Activated CD8-positive, alpha-beta memory T cell treated with anti-CD3 and anti-CD28 coated beads, Interleukin-2, amount 10 ng/mL, durations not matched to agents 7 days and 5 days (primary cell): ENCODE results near the gene IL27RA. TPM values are rescaled to one million over a fixed set of nuclear protein-coding genes. Genes with fewer than 3 reads are reported as not detected.

Source experiments
- ATAC-seq: fragments of 150-1000 bp; cut with Tn5 transposase; one replicate; pipeline ENCODE4 v1.10.0; 2021; ENCODE audit warnings: moderate library complexity
- CTCF ChIA-PET: fragments of 350-600 bp; sonication (Branson Sonifier 250); formaldehyde crosslinking; loops from one replicate; lab custom pipeline; 2021; ENCODE audit warnings: antibody characterized with exemption; lab: Charles Lee
- DNase-seq: peaks from one replicate; pipeline ENCODE4 v3.0.0-alpha.2; 2020
- H3K27ac Mint-ChIP-seq: one replicate; pipeline ENCODE4 v1.8.0; 2021; ENCODE audit warnings: mild to moderate bottlenecking, mixed read lengths
- H3K27me3 Mint-ChIP-seq: one replicate; pipeline ENCODE4 v1.8.0; 2021; ENCODE audit warnings: mixed read lengths
- H3K36me3 Mint-ChIP-seq: one replicate; pipeline ENCODE4 v1.8.0; 2021; ENCODE audit warnings: mild to moderate bottlenecking, mixed read lengths
- H3K4me1 Mint-ChIP-seq: one replicate; pipeline ENCODE4 v1.8.0; 2021; ENCODE audit warnings: mixed read lengths
- H3K4me3 Mint-ChIP-seq: one replicate; pipeline ENCODE4 v1.8.0; 2021; ENCODE audit warnings: mild to moderate bottlenecking, moderate library complexity, mixed read lengths
- H3K9me3 Mint-ChIP-seq: one replicate; pipeline ENCODE4 v1.8.0; 2022; ENCODE audit warnings: low read depth, mixed read lengths
- total RNA-seq, 2 experiments: library from RNA; stranded (reverse); gene quantifications; one replicate each; pipeline ENCODE4 v1.2.3, GENCODE V29; 2021

IL27RA gene
- total RNA-seq, 2 experiments from 2014 or later = 29.7 to 60.3 TPM

- peaks cover 12% of the 10 kb centered on the region for H3K4me1 Mint-ChIP-seq
- H3K36me3 Mint-ChIP-seq = no peaks in the 10 kb centered on the region
- peak; percentile 66 for DNase-seq
- H3K9me3 Mint-ChIP-seq = no peaks in the 10 kb centered on the region
- no peak for ATAC-seq
- peaks cover 45% of the 10 kb centered on the region for H3K27me3 Mint-ChIP-seq
- CTCF ChIA-PET = interaction anchor here (0.7 to 7.5 kb wide), 39 partner anchors 12 to 444 kb away, joined by 3 to 118 read pairs (median 4); partner anchors contain the start of genes ASF1B, DCAF15, IL27RA and MISP3
- no peak overlapping the region for H3K27ac Mint-ChIP-seq
- H3K4me3 Mint-ChIP-seq = no peak overlapping the region
Observed at GRCh38 chr19:14059093-14059480, 27.5 kb downstream of the IL27RA start.

- peaks cover 45% of the 10 kb centered on the region for H3K27me3 Mint-ChIP-seq
- no peak overlapping the region for H3K4me3 Mint-ChIP-seq
- ATAC-seq (no peak), DNase-seq (no peak)
- H3K4me1 Mint-ChIP-seq = peaks cover 12% of the 10 kb centered on the region
- no peaks in the 10 kb centered on the region for H3K36me3 Mint-ChIP-seq
- H3K27ac Mint-ChIP-seq = no peak overlapping the region
- CTCF ChIA-PET = interaction anchor here (0.7 to 7.5 kb wide), 36 partner anchors 11 to 444 kb away, joined by 3 to 118 read pairs (median 5); partner anchors contain the start of genes ASF1B, DCAF15, IL27RA and MISP3
- no peaks in the 10 kb centered on the region for H3K9me3 Mint-ChIP-seq
Observed at GRCh38 chr19:14059652-14060155, 28.1 kb downstream of the IL27RA start.

- Mint-ChIP-seq H3K4me1 (peaks cover 14% of the 10 kb centered on the region), H3K4me3 (no peak overlapping the region), H3K9me3 (no peaks in the 10 kb centered on the region), H3K27ac (no peak overlapping the region), H3K27me3 (peaks cover 42% of the 10 kb centered on the region), H3K36me3 (no peaks in the 10 kb centered on the region)
- DNase-seq (no peak), ATAC-seq (no peak)
- CTCF ChIA-PET = interaction anchor here (1.2 to 7.5 kb wide), 7 partner anchors 8 to 181 kb away, joined by 3 to 118 read pairs (median 27); partner anchors contain the start of gene MISP3
Observed at GRCh38 chr19:14061081-14061749, 29.7 kb downstream of the IL27RA start.

GRCh38 chr19:14061751-14062557, 30.4 kb downstream of the IL27RA start, which contains the start of gene PALM3:
Gene PALM3 (minus strand): TSS chr19:14062076. CDS start chr19:14061980, 96 bp downstream.
- peaks cover 14% of the 10 kb centered on the region for H3K4me1 Mint-ChIP-seq
- peaks cover 40% of the 10 kb centered on the region for H3K27me3 Mint-ChIP-seq
- H3K9me3 Mint-ChIP-seq = no peaks in the 10 kb centered on the region
- DNase-seq (no peak), ATAC-seq (no peak)
- CTCF ChIA-PET = interaction anchor here (1.3 to 7.5 kb wide), 4 partner anchors 9 to 182 kb away, joined by 4 to 118 read pairs (median 66); partner anchors contain the start of gene MISP3
- H3K36me3 Mint-ChIP-seq = no peaks in the 10 kb centered on the region
- no peak within 1 kb of the TSS for H3K27ac Mint-ChIP-seq
- no peak within 1 kb of the TSS for H3K4me3 Mint-ChIP-seq

- no peak overlapping the region for H3K27ac Mint-ChIP-seq
- peaks cover 14% of the 10 kb centered on the region for H3K4me1 Mint-ChIP-seq
- DNase-seq (no peak), ATAC-seq (no peak)
- H3K4me3 Mint-ChIP-seq = no peak overlapping the region
- no peaks in the 10 kb centered on the region for H3K9me3 Mint-ChIP-seq
- CTCF ChIA-PET = interaction anchor here (1.3 to 7.5 kb wide), 2 partner anchors 9 kb away, joined by 4 to 118 read pairs; partner anchors contain the start of gene MISP3
- H3K27me3 Mint-ChIP-seq = peaks cover 36% of the 10 kb centered on the region
- H3K36me3 Mint-ChIP-seq = no peaks in the 10 kb centered on the region
Observed at GRCh38 chr19:14062558-14062855, 30.9 kb downstream of the IL27RA start.

DNA sequence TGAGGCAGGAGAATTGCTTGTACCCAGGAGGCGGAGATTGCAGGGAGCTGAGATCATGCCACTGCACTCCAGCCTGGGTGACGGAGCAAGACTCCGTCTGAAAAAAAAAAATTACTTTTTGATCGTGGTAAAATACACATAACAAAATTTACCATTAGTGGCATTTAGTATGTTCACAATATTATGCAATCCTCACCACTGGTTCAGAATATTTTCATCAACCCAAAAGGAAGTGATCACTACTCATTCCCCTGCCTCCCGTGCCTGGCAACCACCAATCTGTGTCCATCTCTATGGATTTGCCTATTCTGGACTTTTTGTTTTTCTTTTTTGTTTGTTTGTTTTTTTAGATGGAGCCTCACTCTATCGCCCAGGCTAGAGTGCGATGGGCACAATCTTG, 31.5 kb downstream of the IL27RA start:
- ATAC-seq (no peak), DNase-seq (no peak)
- Mint-ChIP-seq H3K4me3 (no peak overlapping the region), H3K27ac (no peak overlapping the region), H3K36me3 (no peaks in the 10 kb centered on the region), H3K4me1 (peaks cover 10% of the 10 kb centered on the region), H3K27me3 (peaks cover 30% of the 10 kb centered on the region), H3K9me3 (no peaks in the 10 kb centered on the region)
- CTCF ChIA-PET = interaction anchor here (1.3 kb wide), 1 partner anchor 9 kb away, joined by 3 read pairs; the partner anchor contains the start of gene MISP3

- H3K27ac Mint-ChIP-seq = no peak overlapping the region
- no peaks in the 10 kb centered on the region for H3K9me3 Mint-ChIP-seq
- no peak overlapping the region for H3K4me3 Mint-ChIP-seq
- CTCF ChIA-PET = interaction anchor here (1.3 kb wide), 1 partner anchor 9 kb away, joined by 4 read pairs; no protein-coding TSS in a partner anchor
- H3K4me1 Mint-ChIP-seq = peaks cover 2% of the 10 kb centered on the region
- DNase-seq (no peak), ATAC-seq (no peak)
- H3K27me3 Mint-ChIP-seq = peaks cover 6% of the 10 kb centered on the region
- no peaks in the 10 kb centered on the region for H3K36me3 Mint-ChIP-seq
Observed at GRCh38 chr19:14066134-14066533, 34.6 kb downstream of the IL27RA start.

- Mint-ChIP-seq H3K27ac (no peak overlapping the region), H3K27me3 (peaks cover 9% of the 10 kb centered on the region), H3K4me3 (no peak overlapping the region), H3K36me3 (no peaks in the 10 kb centered on the region), H3K4me1 (peaks cover 23% of the 10 kb centered on the region), H3K9me3 (no peaks in the 10 kb centered on the region)
- CTCF ChIA-PET = interaction anchor here (0.8 to 7.3 kb wide), 14 partner anchors 11 to 259 kb away, joined by 3 to 153 read pairs (median 5); partner anchors contain the start of genes ASF1B, BRME1, CC2D1A and IL27RA
- ATAC-seq (no peak), DNase-seq (no peak)
Observed at GRCh38 chr19:14070268-14071050, 38.9 kb downstream of the IL27RA start.

- H3K27me3 Mint-ChIP-seq = peaks cover 3% of the 10 kb centered on the region
- no peaks in the 10 kb centered on the region for H3K36me3 Mint-ChIP-seq
- H3K4me3 Mint-ChIP-seq = peak within 1 kb of the TSS; percentile 84
- CTCF ChIA-PET = interaction anchor here (0.5 to 7.3 kb wide), 42 partner anchors 9 to 482 kb away, joined by 3 to 153 read pairs (median 4); partner anchors contain the start of genes ASF1B, BRME1, CC2D1A and DCAF15
- DNase-seq (peak; percentile 52), ATAC-seq (peak; percentile 12)
- H3K4me1 Mint-ChIP-seq = peaks cover 23% of the 10 kb centered on the region
- H3K27ac Mint-ChIP-seq = peak within 1 kb of the TSS; percentile 81
- no peaks in the 10 kb centered on the region for H3K9me3 Mint-ChIP-seq
Observed at GRCh38 chr19:14072535-14073260, 41.1 kb downstream of the IL27RA start, which contains the start of gene MISP3. Gene MISP3 (plus strand): TSS chr19:14072786. CDS start chr19:14073310, 524 bp downstream.

DNA sequence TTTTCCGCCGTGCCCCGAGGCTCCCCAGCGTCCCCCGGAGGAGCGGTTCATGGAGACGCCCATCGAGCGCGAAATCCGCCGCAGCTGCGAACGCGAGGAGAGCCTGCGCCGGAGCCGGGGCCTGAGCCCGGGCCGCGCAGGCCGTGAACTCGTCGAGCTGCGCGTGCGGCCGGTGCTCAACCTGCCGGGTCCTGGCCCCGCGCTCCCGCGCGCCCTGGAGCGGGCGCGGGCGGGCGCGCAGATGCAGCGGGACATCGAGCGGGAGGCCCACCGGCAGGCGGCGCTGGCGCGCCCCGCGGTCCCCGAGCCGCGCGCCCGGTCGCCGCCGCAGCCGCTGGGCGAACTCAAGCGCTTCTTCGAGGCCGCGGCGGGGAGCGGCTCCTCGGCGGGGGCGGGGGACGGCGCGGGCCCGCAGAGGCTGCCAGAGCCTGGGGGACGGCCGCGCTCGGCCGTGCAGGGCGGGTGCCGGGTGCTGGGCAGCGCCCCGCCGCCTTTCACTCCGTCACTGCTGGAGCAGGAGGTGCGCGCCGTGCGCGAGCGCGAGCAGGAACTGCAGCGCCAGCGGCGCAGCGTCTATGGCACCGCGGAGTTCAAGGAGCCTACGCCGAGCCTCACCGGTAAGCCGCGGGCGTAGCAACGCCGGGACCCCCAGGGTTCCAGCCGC, 41.8 kb downstream of the IL27RA start:
- Mint-ChIP-seq H3K27ac (peak overlapping the region; percentile 81), H3K27me3 (peaks cover 3% of the 10 kb centered on the region), H3K9me3 (no peaks in the 10 kb centered on the region), H3K36me3 (no peaks in the 10 kb centered on the region), H3K4me1 (peaks cover 23% of the 10 kb centered on the region), H3K4me3 (peak overlapping the region; percentile 84)
- ATAC-seq (peak; percentile 79), DNase-seq (peak; percentile 82)
- CTCF ChIA-PET = interaction anchor here (0.6 to 7.3 kb wide), 40 partner anchors 8 to 481 kb away, joined by 3 to 153 read pairs (median 3); partner anchors contain the start of genes ASF1B, BRME1, CC2D1A and IL27RA
